ENCODE measurements around the gene FOXJ1.

GRCh38 chr17:76104140-76104895 lies 36.7 kb downstream of the FOXJ1 start:
- no peak for TF ChIP-seq CTCF (IDR thresholded peaks at IDR 0.05; ENCODE audit: poor library complexity)
- TF ChIP-seq EZH2 (IDR thresholded peaks at IDR 0.05; ENCODE audit: borderline replicate concordance) = no peak
